ENCODE data around the gene OR6B1. TPM values are rescaled to one million over a fixed set of nuclear protein-coding genes. Genes with fewer than 3 reads are reported as not detected.

Gene OR6B1
- not detected in 2 replicates for total RNA-seq

GRCh38 chr7:144000020-144000419 lies at the start of gene OR6B1:
OR6B1 (plus strand) TSS chr7:144000320; CDS start chr7:144003997, 3,677 bp downstream.

DNA sequence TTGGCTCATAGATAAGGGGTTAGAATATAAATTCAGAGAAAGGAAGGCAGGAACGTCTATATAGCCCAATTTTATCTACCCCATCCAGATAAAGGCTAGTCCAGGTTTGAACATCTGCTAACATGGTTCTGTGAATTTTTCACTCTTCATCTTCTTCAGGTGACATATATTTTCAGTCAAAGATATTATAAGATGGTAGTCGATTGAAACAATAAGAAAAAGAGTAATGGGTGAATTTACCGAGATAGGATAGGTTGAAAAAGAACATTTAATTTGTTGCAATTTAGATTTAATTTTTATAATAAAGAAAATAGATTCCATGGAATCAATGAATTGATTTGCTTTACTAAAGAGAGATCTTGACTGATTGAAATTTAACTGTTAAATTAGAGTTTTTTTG lies 45.6 kb upstream of the OR6B1 start, which contains the start of gene OR2F1:
Gene OR2F1 (plus strand): TSS at position 301 of the 400 bp plus-strand sequence. CDS start 5,127 bp downstream, outside the sequence.

DNA sequence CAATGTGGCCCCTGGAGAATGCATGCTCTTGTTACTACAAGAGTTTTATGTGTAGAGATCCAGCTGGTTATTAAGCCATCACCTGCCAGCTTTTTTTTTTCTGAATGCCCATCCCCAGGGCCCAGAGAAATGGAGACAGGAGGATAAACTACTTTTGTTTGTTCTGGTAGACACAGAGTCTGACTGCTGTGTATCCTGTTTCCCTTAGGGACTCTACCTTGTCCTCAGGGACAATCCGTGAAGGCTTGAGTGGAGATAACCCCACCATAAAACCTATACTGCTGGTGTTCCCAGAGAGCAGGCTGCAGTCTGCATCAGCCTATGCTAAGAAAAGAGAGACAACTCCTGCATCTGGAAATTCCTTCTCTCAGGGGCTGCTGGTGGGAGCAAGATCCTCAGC lies 48.5 kb downstream of the OR6B1 start, which contains the start of gene OR2A5:
Gene OR2A5 (plus strand): TSS at position 301 of the 400 bp plus-strand sequence. CDS start 1,454 bp downstream, outside the sequence.

Other genes with a start within 250 kb of the OR6B1 start
- 0.54 and 5.9 TPM in 2 replicates for gene CTAGE6, start 242.6 kb upstream of the OR6B1 start, total RNA-seq
- gene TCAF1, start 98.1 kb upstream of the OR6B1 start, total RNA-seq: 58.1 and 82.0 TPM in 2 replicates
- gene OR2F2, start 65.1 kb upstream of the OR6B1 start, total RNA-seq: not detected in 2 replicates
- gene OR2F1, start 45.5 kb upstream of the OR6B1 start, total RNA-seq: 0.11 TPM in 1 of 2 replicates, not detected in the other
- not detected in 2 replicates for gene OR2A5, start 48.6 kb downstream of the OR6B1 start, total RNA-seq
- gene OR2A25, start 69.5 kb downstream of the OR6B1 start, total RNA-seq: not detected in 2 replicates
- not detected in 2 replicates for gene OR2A12, start 86.0 kb downstream of the OR6B1 start, total RNA-seq
- gene OR2A2, start 109.3 kb downstream of the OR6B1 start, total RNA-seq: not detected in 2 replicates
- gene OR2A14, start 122.9 kb downstream of the OR6B1 start, total RNA-seq: not detected in 2 replicates
- 4.7 and 10.6 TPM in 2 replicates for gene CTAGE4, start 183.1 kb downstream of the OR6B1 start, total RNA-seq
- gene ARHGEF35, start 195.5 kb downstream of the OR6B1 start, total RNA-seq: 0.11 and 6.3 TPM in 2 replicates
- not detected in 2 replicates for gene OR2A42, start 239.3 kb downstream of the OR6B1 start, total RNA-seq